Bronchial epithelial cell (primary cell): ENCODE results near the gene TOB2. TPM values are rescaled to one million over a fixed set of nuclear protein-coding genes. Genes with fewer than 3 reads are reported as not detected.

Source experiments
- DNase-seq: peaks from one replicate; pipeline ENCODE4 v3.0.0-alpha.2; 2010; ENCODE audit warnings: low read depth
- FAIRE-seq: peaks from 2 replicates; lab custom pipeline; 2011; peaks lifted over from hg19 to GRCh38; lab: Jason Lieb, UNC
- H3K27me3 ChIP-seq: 2 replicates; pipeline ENCODE4 v1.5.1; 2011; ENCODE audit warnings: low read length; ENCODE audit not compliant: control insufficient read depth, insufficient read depth
- H3K36me3 ChIP-seq: 2 replicates; pipeline ENCODE4 v1.5.1; 2011; ENCODE audit warnings: low read length; ENCODE audit not compliant: control insufficient read depth, insufficient read depth
- H3K4me3 ChIP-seq: 2 replicates; pipeline ENCODE4 v1.5.1; 2011; ENCODE audit warnings: mild to moderate bottlenecking, low read depth, low read length, control low read depth
- total RNA-seq: library from RNA; depleted of rRNA; stranded (reverse); fragments of >200 nt; gene quantifications from 2 replicates; pipeline ENCODE4 v1.2.1, GENCODE V29; 2014
- TF ChIP-seq, protein P1 (sequence below): IDR thresholded peaks from 2 replicates; pipeline ENCODE4 v1.5.1; 2011; ENCODE audit warnings: mild to moderate bottlenecking, moderate library complexity, low read length, control low read depth, inconsistent platforms; ENCODE audit not compliant: insufficient read depth, severe bottlenecking

TOB2 gene
- total RNA-seq, 1 donor from 2014 or later: 6.3 TPM

DNA sequence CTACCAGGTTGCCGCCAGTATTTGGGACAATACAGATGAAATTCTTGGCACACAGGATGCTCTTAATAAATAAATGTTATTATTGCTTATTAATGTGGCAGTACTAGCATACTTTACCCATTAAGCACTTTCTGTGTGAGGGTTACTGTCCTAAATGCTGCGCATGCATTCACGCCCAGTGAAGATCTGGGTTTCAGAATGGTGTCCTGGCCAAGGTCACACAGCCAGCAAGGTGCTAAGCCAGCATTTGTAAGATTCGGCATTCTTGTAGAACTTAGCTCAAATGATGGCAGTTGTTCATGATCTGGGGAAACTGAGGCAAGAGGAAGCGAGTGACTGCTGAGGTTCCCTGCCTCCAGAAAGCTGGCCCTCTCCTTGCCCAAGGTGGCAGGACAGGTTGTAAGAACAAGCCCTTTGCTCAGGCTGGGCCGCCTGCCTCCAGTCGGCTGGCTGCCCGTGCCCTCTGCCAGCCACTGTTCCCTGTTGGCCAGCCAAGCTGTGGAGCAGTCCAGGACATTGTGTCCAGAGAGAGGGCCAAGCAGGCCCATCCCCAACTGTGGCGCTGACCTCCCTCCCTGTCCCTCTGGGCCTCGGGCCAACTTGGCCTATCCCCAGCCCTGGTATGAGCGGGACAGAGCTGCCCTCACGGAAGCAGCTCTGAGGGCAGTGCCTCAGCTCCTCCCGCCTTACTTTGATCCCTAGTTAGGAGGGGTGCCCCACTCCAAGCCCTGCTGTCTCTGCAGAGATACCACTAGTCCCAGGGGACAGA lies 28.8 kb downstream of the TOB2 start:
- no peak overlapping the region for H3K4me3 ChIP-seq
- no peaks in the 10 kb centered on the region for H3K27me3 ChIP-seq
- DNase-seq: no peak
- no peaks in the 10 kb centered on the region for H3K36me3 ChIP-seq
- no peak for FAIRE-seq
- TF ChIP-seq, protein P1, sequence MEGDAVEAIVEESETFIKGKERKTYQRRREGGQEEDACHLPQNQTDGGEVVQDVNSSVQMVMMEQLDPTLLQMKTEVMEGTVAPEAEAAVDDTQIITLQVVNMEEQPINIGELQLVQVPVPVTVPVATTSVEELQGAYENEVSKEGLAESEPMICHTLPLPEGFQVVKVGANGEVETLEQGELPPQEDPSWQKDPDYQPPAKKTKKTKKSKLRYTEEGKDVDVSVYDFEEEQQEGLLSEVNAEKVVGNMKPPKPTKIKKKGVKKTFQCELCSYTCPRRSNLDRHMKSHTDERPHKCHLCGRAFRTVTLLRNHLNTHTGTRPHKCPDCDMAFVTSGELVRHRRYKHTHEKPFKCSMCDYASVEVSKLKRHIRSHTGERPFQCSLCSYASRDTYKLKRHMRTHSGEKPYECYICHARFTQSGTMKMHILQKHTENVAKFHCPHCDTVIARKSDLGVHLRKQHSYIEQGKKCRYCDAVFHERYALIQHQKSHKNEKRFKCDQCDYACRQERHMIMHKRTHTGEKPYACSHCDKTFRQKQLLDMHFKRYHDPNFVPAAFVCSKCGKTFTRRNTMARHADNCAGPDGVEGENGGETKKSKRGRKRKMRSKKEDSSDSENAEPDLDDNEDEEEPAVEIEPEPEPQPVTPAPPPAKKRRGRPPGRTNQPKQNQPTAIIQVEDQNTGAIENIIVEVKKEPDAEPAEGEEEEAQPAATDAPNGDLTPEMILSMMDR: no peak

DNA sequence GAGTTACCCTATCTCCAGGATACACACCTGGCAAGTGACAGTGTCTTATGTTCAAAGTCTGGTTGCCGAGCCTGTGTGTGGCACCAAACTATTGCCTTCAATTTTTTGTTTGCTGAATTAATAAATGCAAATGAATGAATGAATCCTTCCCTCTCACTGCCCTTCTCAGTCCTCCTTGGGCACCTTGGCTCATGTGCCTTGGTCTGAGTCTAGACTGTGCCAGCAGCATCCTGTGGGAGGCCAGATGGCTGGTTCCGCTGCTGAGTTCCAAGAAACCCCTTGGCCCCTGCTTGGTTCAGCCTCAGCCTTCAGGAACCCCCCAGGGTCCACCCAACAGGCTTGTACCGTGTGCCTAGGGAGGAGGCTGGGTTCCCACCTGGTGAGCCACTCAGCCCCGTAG lies 31.0 kb downstream of the TOB2 start:
- FAIRE-seq (no peak), DNase-seq (no peak)
- Histone ChIP-seq H3K36me3 (no peaks in the 10 kb centered on the region), H3K27me3 (no peaks in the 10 kb centered on the region), H3K4me3 (no peak overlapping the region)
- TF ChIP-seq, protein P1: no peak

DNA sequence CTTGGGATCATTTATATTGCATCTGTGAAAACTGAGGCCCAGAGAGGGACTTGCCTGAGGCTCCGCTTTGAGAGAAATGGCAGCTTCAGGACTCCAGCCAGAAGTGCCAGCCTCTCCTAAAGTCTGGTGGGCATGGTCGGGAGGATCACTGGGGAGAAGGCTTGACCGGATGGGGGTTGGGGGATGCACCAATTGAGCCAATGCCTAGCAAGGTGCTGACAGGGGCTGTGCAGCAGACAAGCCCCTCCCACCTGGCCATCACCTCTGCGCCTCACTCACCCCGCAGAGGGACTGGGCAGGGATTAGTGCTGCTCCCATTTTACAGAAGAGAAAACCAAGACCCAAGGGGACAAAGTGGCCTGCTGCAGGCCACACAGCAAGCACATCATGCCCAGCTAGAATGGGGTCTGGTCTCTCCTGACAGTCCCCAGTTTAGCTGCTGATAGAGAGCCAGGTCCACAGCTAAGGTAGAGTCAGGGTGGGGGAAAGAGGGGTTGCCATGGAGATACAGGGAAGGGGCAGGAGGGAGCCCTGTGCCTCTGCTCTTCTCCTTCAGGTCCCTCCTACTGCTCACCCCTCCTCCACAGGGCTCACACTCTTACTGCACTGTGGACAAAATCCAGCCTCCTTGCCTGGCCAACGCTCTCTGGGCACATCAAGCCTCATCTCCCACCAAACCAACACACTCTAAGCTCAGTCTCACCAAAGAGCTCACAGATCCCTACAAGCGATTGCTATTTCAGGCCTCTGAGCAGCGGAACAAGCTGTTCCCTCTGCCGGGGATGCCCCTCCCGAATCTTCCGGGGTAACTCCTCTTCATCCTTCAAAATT lies 35.4 kb downstream of the TOB2 start:
- Histone ChIP-seq H3K27me3 (no peaks in the 10 kb centered on the region), H3K4me3 (no peak overlapping the region), H3K36me3 (no peaks in the 10 kb centered on the region)
- no peak for DNase-seq
- no peak for FAIRE-seq
- TF ChIP-seq, protein P1: no peak

DNA sequence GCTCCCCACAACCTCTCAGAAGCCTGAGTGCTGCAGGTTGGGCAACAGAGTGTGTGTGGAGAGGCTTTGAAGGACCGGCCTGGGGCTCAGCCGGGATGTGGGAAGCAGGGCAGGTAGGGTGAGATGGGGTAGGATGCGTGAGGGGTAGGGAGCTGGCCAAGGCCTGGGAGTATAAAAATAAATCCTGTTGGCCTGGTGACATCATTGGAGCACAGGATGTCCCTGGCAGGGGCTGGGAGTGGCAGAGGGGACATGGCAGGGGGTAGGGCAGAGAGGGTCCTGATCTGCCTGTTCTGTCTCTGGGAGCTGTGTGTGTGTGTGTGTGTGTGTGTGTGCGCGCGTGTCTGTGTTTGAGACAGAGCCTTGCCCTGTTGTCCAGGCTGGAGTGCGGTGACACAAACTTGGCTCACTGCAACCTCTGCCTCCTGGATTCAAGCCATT lies 36.3 kb downstream of the TOB2 start:
- Histone ChIP-seq H3K27me3 (no peaks in the 10 kb centered on the region), H3K4me3 (no peak overlapping the region), H3K36me3 (no peaks in the 10 kb centered on the region)
- TF ChIP-seq, protein P1: no peak
- no peak for DNase-seq
- no peak for FAIRE-seq

DNA sequence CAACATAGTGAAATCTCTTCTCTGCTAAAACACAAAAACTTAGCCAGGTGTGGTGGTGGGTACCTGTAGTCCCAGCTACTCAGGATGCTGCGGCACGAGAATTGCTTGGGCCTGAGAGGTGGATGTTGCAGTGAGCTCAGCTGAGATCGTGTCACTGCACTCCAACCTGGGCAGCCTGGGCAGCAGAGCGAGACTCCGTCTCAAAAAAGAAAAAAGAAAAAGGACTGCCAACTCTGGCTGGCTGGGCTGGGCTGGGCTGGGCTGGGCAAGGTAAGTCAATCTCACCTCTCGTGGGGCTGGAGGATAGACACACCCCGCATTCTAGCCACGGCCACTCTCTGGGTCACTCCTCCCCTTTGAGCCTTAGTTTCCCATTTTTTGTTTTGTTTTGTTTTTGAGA lies 37.9 kb downstream of the TOB2 start:
- H3K27me3 ChIP-seq: no peaks in the 10 kb centered on the region

More for the DNA sequence above, 37.9 kb downstream of the TOB2 start:
- FAIRE-seq (no peak), DNase-seq (no peak)
- H3K4me3 ChIP-seq: no peak overlapping the region
- TF ChIP-seq, protein P1: no peak
- H3K36me3 ChIP-seq: no peaks in the 10 kb centered on the region
